Stomach (tissue), 9 donors: ENCODE measurements around the gene ODAD2. TPM values are rescaled to one million over a fixed set of nuclear protein-coding genes. Genes with fewer than 3 reads are reported as not detected.

Experiments
- DNase-seq, 2 donors: peaks; one replicate each; pipeline versions ENCODE4 v3.0.0 to v3.0.0-alpha.2; 2013 to 2019
- H3K27ac ChIP-seq, 5 donors: fragments of 200-600 bp in 4 of 5; sonication (generic) in 4 of 5; one replicate each; pipeline ENCODE4 v1.5.1; 2013 to 2019; ENCODE audit warnings: mild to moderate bottlenecking in 1 of 5, moderate library complexity in 1 of 5
- H3K27me3 ChIP-seq, 3 donors: fragments of 200-600 bp; sonication (generic); one replicate each; pipeline ENCODE4 v1.5.1; 2017 to 2019; ENCODE audit warnings: mixed run types in 1 of 3
- H3K36me3 ChIP-seq, 4 donors: fragments of 200-600 bp; sonication (generic); 1 replicate in 3 of 4; 2 replicates in 1 of 4; pipeline ENCODE4 v1.5.1; 2016 to 2019
- H3K4me1 ChIP-seq, 4 donors: fragments of 200-600 bp; sonication (generic); one replicate each; pipeline ENCODE4 v1.5.1; 2016 to 2019
- H3K4me3 ChIP-seq, 4 donors: fragments of 200-600 bp; sonication (generic) in 3 of 4; one replicate each; pipeline ENCODE4 v1.5.1; 2016 to 2019; ENCODE audit warnings: mild to moderate bottlenecking in 1 of 4
- H3K9me3 ChIP-seq, 4 donors: fragments of 200-600 bp; sonication (generic); one replicate each; pipeline ENCODE4 v1.5.1; 2016 to 2019
- EP300 ChIP-seq: sonication (generic); formaldehyde crosslinking; IDR thresholded peaks from one replicate; pipeline ENCODE4 v1.6.1; 2017; ENCODE audit warnings: antibody characterized with exemption
- POLR2A ChIP-seq, 4 donors: fragments of 450-650 bp; IDR thresholded peaks; one replicate each; pipeline ENCODE4 v1.6.1; 2016; ENCODE audit warnings: antibody characterized with exemption in 4 of 4, control low read depth in 2 of 4, mild to moderate bottlenecking in 1 of 4, moderate library complexity in 1 of 4
- POLR2AphosphoS5 ChIP-seq, 3 donors: sonication (generic); formaldehyde crosslinking; IDR thresholded peaks; one replicate each; pipeline ENCODE4 v1.6.1; 2016; ENCODE audit warnings: antibody characterized with exemption in 3 of 3
- WGBS, 5 donors: extraction: QIAGEN DNeasy Blood & Tissue Kit in 3 of 5; methylation state at CpG; one replicate each; pipeline versions ENCODE4 v1.1.5 to v1.1.7; 2013 to 2018; 5-methylcytosine and 5-hydroxymethylcytosine counted together
- intact Hi-C: fragments of 100-400 bp; cut with DNase I; formaldehyde crosslinking; loops from one replicate; pipeline ENCODE4 v1.15.1; 2023; ENCODE audit warnings: low total_unique reads
- polyA plus RNA-seq, 3 donors: library from polyadenylated mRNA; stranded (reverse); fragments of 200-250 nt; gene quantifications; one replicate each; pipeline ENCODE4 v1.2.3, GENCODE V29; 2013
- total RNA-seq, 5 donors: library from RNA; depleted of rRNA; stranded (reverse); fragments of >200 nt; gene quantifications; one replicate each; pipeline versions ENCODE4 v1.1.0 to v1.2.3, GENCODE V29; 2014 to 2016
- TF ChIP-seq, protein P1 (sequence below), 7 experiments: fragments of 450-650 bp in 4 of 7; fragments of 200-600 bp in 3 of 7; sonication (generic) in 3 of 7; IDR thresholded peaks; one replicate each; pipeline ENCODE4 v1.5.1; 2016 to 2019; ENCODE audit warnings: antibody characterized with exemption in 7 of 7, control low read depth in 2 of 7, mild to moderate bottlenecking in 1 of 7
- donor health status: healthy with polysubstance abuse.
- donor health status: Bipolar disorder and iron deficiency.
- donor health status: healthy.

The ODAD2 gene
- total and polyA plus RNA-seq, 8 donors, result 0.05 to 0.37 (median 0.12) TPM; not detected in 5

DNA sequence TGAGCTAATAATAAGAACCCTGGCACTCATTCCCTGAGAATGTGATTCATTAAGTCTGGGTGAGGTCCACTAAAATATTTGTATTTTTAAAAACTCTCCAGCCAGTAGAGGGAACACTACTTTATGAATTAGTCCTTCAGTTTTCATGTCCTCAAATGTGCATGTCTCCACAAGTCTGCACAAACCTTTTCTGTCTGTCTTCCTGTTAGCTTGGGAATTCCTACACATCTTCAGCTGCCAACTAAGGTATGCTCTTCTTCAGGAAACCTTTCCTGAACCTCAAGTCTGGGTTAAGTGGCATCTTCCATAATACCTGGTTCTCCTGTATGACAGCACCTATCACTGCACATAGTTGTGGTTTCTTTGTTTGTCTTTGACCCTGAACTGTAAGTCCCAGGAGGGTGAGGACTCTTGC lies 133.7 kb downstream of the ODAD2 start:
- TF ChIP-seq EP300 (no peak), POLR2A (IDR thresholded peaks at IDR 0.05) (no peak), POLR2AphosphoS5 (IDR thresholded peaks at IDR 0.05) (no peak)
- TF ChIP-seq, protein P1, sequence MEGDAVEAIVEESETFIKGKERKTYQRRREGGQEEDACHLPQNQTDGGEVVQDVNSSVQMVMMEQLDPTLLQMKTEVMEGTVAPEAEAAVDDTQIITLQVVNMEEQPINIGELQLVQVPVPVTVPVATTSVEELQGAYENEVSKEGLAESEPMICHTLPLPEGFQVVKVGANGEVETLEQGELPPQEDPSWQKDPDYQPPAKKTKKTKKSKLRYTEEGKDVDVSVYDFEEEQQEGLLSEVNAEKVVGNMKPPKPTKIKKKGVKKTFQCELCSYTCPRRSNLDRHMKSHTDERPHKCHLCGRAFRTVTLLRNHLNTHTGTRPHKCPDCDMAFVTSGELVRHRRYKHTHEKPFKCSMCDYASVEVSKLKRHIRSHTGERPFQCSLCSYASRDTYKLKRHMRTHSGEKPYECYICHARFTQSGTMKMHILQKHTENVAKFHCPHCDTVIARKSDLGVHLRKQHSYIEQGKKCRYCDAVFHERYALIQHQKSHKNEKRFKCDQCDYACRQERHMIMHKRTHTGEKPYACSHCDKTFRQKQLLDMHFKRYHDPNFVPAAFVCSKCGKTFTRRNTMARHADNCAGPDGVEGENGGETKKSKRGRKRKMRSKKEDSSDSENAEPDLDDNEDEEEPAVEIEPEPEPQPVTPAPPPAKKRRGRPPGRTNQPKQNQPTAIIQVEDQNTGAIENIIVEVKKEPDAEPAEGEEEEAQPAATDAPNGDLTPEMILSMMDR (IDR thresholded peaks at IDR 0.05), result no peak
- Histone ChIP-seq H3K27me3 (no peaks in the 10 kb centered on the region), H3K4me1 (no peaks in the 10 kb centered on the region), H3K27ac (no peak overlapping the region), H3K4me3 (no peak overlapping the region), H3K9me3 (peaks cover 0 to 10% (median 0%) of the 10 kb centered on the region in 4 donors), H3K36me3 (no peaks in the 10 kb centered on the region)
- no peak for DNase-seq
- intact Hi-C loops, result no loop called here

DNA sequence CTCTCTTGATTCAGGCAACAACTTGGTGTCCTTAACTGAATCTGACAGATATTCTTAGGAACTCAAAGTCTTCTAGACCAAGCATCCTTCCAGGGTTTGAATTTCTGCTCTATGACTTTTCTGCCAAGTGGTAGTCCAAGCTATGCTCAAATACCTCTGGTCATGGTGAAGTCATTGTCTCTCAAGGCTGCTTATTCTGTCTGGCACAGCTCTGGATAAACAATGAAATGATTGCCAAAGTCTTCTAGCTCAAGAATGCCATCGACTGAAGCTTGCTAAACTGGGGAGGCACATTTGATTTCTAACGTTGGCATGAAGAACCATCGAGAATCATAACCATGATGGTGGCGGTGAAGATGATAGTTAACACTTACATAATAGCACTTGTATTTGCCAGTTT lies 137.1 kb downstream of the ODAD2 start:
- H3K27me3 ChIP-seq, result no peaks in the 10 kb centered on the region
- TF ChIP-seq POLR2AphosphoS5 (IDR thresholded peaks at IDR 0.05) (no peak), POLR2A (IDR thresholded peaks at IDR 0.05) (no peak), EP300 (no peak)
- TF ChIP-seq, protein P1 (IDR thresholded peaks at IDR 0.05), result no peak
- intact Hi-C loops, result no loop called here
- no peak for DNase-seq
- no peaks in the 10 kb centered on the region for H3K9me3 ChIP-seq
- H3K36me3 ChIP-seq, result no peaks in the 10 kb centered on the region
- H3K4me3 ChIP-seq, result no peak overlapping the region
- H3K27ac ChIP-seq, result no peak overlapping the region
- peaks cover 0 to 9% (median 3%) of the 10 kb centered on the region in 4 donors for H3K4me1 ChIP-seq
- whole genome bisulfite sequencing, 5 donors, result 85 to 96% (median 92%) methylated on average over 4 of the region's 4 CpGs

DNA sequence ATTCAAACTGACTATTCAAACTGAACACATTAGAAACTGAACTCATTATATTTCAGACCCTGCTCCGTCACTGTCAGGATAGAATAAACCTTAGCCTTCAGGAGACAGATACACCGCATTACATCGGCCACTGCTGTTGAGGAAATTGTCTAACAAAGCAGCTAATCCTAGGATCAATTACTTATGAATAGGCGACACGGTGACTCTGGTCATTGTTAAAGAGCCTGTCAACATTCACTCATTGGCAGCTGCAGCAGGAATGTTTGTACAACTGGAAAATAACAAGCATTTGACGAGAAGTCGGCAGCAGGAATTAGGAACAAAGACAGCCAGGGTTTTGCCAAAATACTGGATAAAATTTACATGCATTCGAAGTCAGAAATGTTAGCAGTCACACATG lies 141.3 kb downstream of the ODAD2 start:
- Histone ChIP-seq H3K27me3 (no peaks in the 10 kb centered on the region), H3K4me3 (no peak overlapping the region), H3K36me3 (no peaks in the 10 kb centered on the region), H3K4me1 (peaks cover 0 to 9% (median 3%) of the 10 kb centered on the region in 4 donors), H3K27ac (no peak overlapping the region), H3K9me3 (no peaks in the 10 kb centered on the region)
- intact Hi-C loops, result no loop called here
- no peak for TF ChIP-seq POLR2A (IDR thresholded peaks at IDR 0.05)
- TF ChIP-seq EP300, result no peak
- no peak for TF ChIP-seq POLR2AphosphoS5 (IDR thresholded peaks at IDR 0.05)
- 17 to 25% (median 23%) methylated on average over 8 of the region's 8 CpGs for WGBS, 5 donors
- peak in 1 of 2 donors; percentile 13 for DNase-seq

DNA sequence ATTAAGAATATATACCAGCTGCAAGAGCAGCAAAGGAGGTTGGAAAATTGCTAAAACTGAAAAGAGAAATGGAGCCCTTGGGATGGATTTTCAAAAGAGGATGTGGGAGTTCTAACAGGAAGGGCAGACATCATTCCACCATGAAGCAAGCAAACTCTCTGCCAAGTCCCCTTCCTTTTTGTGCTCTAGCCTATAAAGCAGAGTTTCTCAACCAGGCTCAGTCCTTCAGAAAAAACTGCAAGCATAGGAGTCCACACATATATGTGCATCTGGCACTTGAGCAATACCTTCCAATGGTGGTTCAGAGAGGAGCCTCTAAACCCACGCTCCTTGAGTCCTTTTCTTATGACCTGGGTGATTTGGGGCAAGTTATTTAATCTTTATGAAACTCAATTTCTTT lies 154.7 kb downstream of the ODAD2 start:
- intact Hi-C loops, result no loop called here
- WGBS, 5 donors, result 57 to 75% (median 68%) methylated on average over 1 of the region's 1 CpG
- DNase-seq, result peak in 1 of 2 donors; percentile 12

DNA sequence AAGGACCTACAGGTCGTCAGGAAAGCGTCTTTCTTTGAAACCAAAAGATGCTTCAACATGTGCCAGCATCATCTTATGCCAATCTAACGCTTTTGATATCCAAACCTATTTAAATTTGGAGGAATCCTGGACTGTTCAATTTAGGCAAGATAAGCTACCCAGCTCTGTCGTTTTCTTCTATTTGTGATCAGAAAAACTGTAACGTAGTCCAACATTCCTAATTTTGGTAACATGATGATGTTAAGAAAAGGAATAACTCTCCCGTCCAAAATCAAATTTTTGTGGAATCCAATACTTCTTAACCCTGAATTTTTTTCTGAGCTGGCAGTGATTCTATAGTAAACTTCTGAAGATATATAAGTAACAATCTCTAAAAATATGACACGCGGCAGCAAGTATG lies 160.0 kb downstream of the ODAD2 start:
- peaks cover 0 to 11% (median 0%) of the 10 kb centered on the region in 4 donors for H3K4me1 ChIP-seq
- no peak for TF ChIP-seq POLR2AphosphoS5 (IDR thresholded peaks at IDR 0.05)
- TF ChIP-seq POLR2A (IDR thresholded peaks at IDR 0.05), result no peak
- no peak for TF ChIP-seq EP300
- TF ChIP-seq, protein P1 (IDR thresholded peaks at IDR 0.05), result no peak
- 73 to 83% (median 77%) methylated on average over 8 of the region's 8 CpGs for WGBS, 5 donors
- no peak overlapping the region for H3K27ac ChIP-seq
- H3K27me3 ChIP-seq, result no peaks in the 10 kb centered on the region
- intact Hi-C loops, result no loop called here
- no peaks in the 10 kb centered on the region for H3K36me3 ChIP-seq
- no peak for DNase-seq
- no peak overlapping the region for H3K4me3 ChIP-seq
- no peaks in the 10 kb centered on the region for H3K9me3 ChIP-seq

More for the DNA sequence above, 154.7 kb downstream of the ODAD2 start:
- TF ChIP-seq POLR2AphosphoS5 (IDR thresholded peaks at IDR 0.05) (no peak), POLR2A (IDR thresholded peaks at IDR 0.05) (no peak), EP300 (no peak)
- TF ChIP-seq, protein P1 (IDR thresholded peaks at IDR 0.05), result no peak
- Histone ChIP-seq H3K27me3 (no peaks in the 10 kb centered on the region), H3K27ac (no peak overlapping the region), H3K4me1 (no peaks in the 10 kb centered on the region), H3K9me3 (peaks cover 0 to 6% (median 2%) of the 10 kb centered on the region in 4 donors), H3K4me3 (no peak overlapping the region), H3K36me3 (no peaks in the 10 kb centered on the region)
